Sigmoid colon (tissue), 4 donors: ENCODE results near the gene PSMC3IP.

Experiments used
- CTCF ChIP-seq, 4 experiments: fragments of 450-650 bp in 3 of 4; fragments of 200-600 bp in 1 of 4; IDR thresholded peaks; one replicate each; pipeline ENCODE4 v1.5.1; 2016 to 2019; ENCODE audit warnings: antibody characterized with exemption in 4 of 4, mild to moderate bottlenecking in 3 of 4, moderate library complexity in 2 of 4
- EP300 ChIP-seq, 4 donors: sonication (generic); formaldehyde crosslinking; IDR thresholded peaks; one replicate each; pipeline ENCODE4 v1.6.1; 2017; ENCODE audit warnings: antibody characterized with exemption in 4 of 4
- POLR2A ChIP-seq, 2 donors: fragments of 450-650 bp; IDR thresholded peaks; one replicate each; pipeline ENCODE4 v1.6.1; 2016; ENCODE audit warnings: antibody characterized with exemption in 2 of 2, mild to moderate bottlenecking in 2 of 2, moderate library complexity in 2 of 2

- TF ChIP-seq CTCF (IDR thresholded peaks at IDR 0.05), result no peak
- no peak for TF ChIP-seq POLR2A (IDR thresholded peaks at IDR 0.05)
- no peak for TF ChIP-seq EP300 (IDR thresholded peaks at IDR 0.05)
Measured at GRCh38 chr17:42547001-42547461, 30.5 kb downstream of the PSMC3IP start.
